CD4-positive, alpha-beta T cell (primary cell): ENCODE results near the gene FSCN2. TPM values are rescaled to one million over a fixed set of nuclear protein-coding genes. Genes with fewer than 3 reads are reported as not detected.

Experiments used
- ATAC-seq: fragments of 200-7000 bp; cut with Tn5 transposase; one replicate; pipeline ENCODE4 v1.10.0; 2022; ENCODE audit warnings: mild to moderate bottlenecking; ENCODE audit not compliant: poor library complexity
- CTCF ChIA-PET: fragments of 350-600 bp; sonication (Branson Sonifier 250); formaldehyde crosslinking; loops from one replicate; lab custom pipeline; 2021; ENCODE audit warnings: antibody characterized with exemption, inconsistent platforms; lab: Charles Lee
- POLR2A ChIA-PET: fragments of 350-600 bp; sonication (Branson Sonifier 250); formaldehyde crosslinking; loops from one replicate; lab custom pipeline; 2021; ENCODE audit warnings: antibody characterized with exemption, inconsistent platforms; lab: Charles Lee
- DNase-seq, 14 experiments: peaks; one replicate each; pipeline ENCODE4 v3.0.0-alpha.2; 2013 to 2020; ENCODE audit warnings: mixed read lengths in 2 of 14
- H3K27ac ChIP-seq, 2 donors: one replicate each; pipeline versions ENCODE4 v1.5.1 to v1.7.0; 2013; ENCODE audit warnings: low read length in 2 of 2, low read depth in 1 of 2, mild to moderate bottlenecking in 1 of 2
- H3K27me3 ChIP-seq, 2 experiments: 1 replicate in 1 of 2; 2 replicates in 1 of 2; pipeline versions ENCODE4 v1.6.1 to v1.7.0; 2013; ENCODE audit warnings: low read length in 2 of 2, control low read depth in 1 of 2, mild to moderate bottlenecking in 1 of 2, moderate library complexity in 1 of 2; ENCODE audit not compliant: insufficient read depth in 2 of 2, control insufficient read depth in 1 of 2
- H3K36me3 ChIP-seq: one replicate; pipeline ENCODE4 v1.6.1; 2013; ENCODE audit warnings: low read length, control low read depth; ENCODE audit not compliant: insufficient read depth
- H3K4me1 ChIP-seq: one replicate; pipeline ENCODE4 v1.6.1; 2013; ENCODE audit warnings: low read length, control low read depth; ENCODE audit not compliant: insufficient read depth
- H3K4me3 ChIP-seq: one replicate; pipeline ENCODE4 v1.5.1; 2013; ENCODE audit warnings: mild to moderate bottlenecking, low read length, moderate library complexity
- H3K9me3 ChIP-seq, 2 experiments: 1 replicate in 1 of 2; 2 replicates in 1 of 2; pipeline versions ENCODE4 v1.6.1 to v1.7.0; 2013; ENCODE audit warnings: low read length in 2 of 2, mild to moderate bottlenecking in 2 of 2, control low read depth in 1 of 2, moderate library complexity in 1 of 2; ENCODE audit not compliant: control insufficient read depth in 1 of 2, insufficient read depth in 1 of 2
- H3K27ac Mint-ChIP-seq: one replicate; pipeline ENCODE4 v1.8.0; 2020; ENCODE audit warnings: mixed read lengths
- H3K27me3 Mint-ChIP-seq: one replicate; pipeline ENCODE4 v1.8.0; 2021; ENCODE audit warnings: mixed read lengths
- H3K36me3 Mint-ChIP-seq: one replicate; pipeline ENCODE4 v1.8.0; 2021; ENCODE audit warnings: low read depth, mixed read lengths
- H3K4me1 Mint-ChIP-seq: one replicate; pipeline ENCODE4 v1.8.0; 2021; ENCODE audit warnings: low read depth, mixed read lengths
- H3K4me3 Mint-ChIP-seq: one replicate; pipeline ENCODE4 v1.8.0; 2020; ENCODE audit warnings: mild to moderate bottlenecking, mixed read lengths
- H3K9me3 Mint-ChIP-seq: one replicate; pipeline ENCODE4 v1.8.0; 2020; ENCODE audit warnings: mixed read lengths
- intact Hi-C, 2 experiments: fragments of 100-400 bp; cut with DNase I in 1 of 2; cut with micrococcal nuclease in 1 of 2; formaldehyde crosslinking; loops; one replicate each; pipeline versions ENCODE4 v1.15.1 to v1.9.0; 2023 to 2025; cut with DNase I, micrococcal nuclease
- total RNA-seq, 174 experiments: library from RNA in 2 of 174; stranded (reverse) in 2 of 174; gene quantifications; one replicate each; pipeline ENCODE4 v1.2.3 and lab custom pipeline; 2021 to 2026
- TF ChIP-seq, protein P1 (sequence below): fragments of 200-600 bp; IDR thresholded peaks from one replicate; pipeline ENCODE4 v1.8.0; 2022; ENCODE audit warnings: antibody characterized with exemption, mild to moderate bottlenecking

Gene FSCN2
- total RNA-seq, 2 experiments from 2014 or later, result 1.0 to 1.1 TPM

DNA sequence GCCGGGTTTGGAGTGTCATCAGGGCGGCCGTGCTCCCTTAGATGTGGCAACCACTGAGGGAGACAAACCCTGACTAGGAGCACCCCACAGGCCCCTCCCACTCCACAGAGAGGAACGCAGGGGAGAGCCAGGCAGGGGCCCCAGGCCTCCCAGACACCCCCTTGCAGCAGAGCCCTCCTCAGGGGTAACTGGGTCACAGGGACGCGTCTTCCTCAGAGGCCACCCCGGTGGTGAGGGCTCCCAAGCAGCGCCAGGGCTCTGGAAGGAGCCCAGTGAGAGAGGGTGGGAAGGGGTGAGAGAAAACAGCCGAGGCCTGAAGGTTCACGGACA is 11.4 kb downstream of the FSCN2 start:
- Mint-ChIP-seq H3K9me3 (no peaks in the 10 kb centered on the region), H3K4me3 (no peak overlapping the region), H3K36me3 (peaks cover 15% of the 10 kb centered on the region), H3K27ac (no peak overlapping the region), H3K4me1 (no peaks in the 10 kb centered on the region), H3K27me3 (peaks cover 19% of the 10 kb centered on the region)
- DNase-seq (no peak), ATAC-seq (no peak)
- TF ChIP-seq, protein P1, sequence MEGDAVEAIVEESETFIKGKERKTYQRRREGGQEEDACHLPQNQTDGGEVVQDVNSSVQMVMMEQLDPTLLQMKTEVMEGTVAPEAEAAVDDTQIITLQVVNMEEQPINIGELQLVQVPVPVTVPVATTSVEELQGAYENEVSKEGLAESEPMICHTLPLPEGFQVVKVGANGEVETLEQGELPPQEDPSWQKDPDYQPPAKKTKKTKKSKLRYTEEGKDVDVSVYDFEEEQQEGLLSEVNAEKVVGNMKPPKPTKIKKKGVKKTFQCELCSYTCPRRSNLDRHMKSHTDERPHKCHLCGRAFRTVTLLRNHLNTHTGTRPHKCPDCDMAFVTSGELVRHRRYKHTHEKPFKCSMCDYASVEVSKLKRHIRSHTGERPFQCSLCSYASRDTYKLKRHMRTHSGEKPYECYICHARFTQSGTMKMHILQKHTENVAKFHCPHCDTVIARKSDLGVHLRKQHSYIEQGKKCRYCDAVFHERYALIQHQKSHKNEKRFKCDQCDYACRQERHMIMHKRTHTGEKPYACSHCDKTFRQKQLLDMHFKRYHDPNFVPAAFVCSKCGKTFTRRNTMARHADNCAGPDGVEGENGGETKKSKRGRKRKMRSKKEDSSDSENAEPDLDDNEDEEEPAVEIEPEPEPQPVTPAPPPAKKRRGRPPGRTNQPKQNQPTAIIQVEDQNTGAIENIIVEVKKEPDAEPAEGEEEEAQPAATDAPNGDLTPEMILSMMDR, result no peak
- peaks cover 0 to 19% of the 10 kb centered on the region in 2 experiments for H3K9me3 ChIP-seq
- intact Hi-C loops, result no loop called here
- H3K27me3 ChIP-seq, result peaks cover 27 to 33% of the 10 kb centered on the region in 2 experiments
- POLR2A ChIA-PET, result no interaction called here
- no peak overlapping the region for H3K27ac ChIP-seq
- H3K4me3 ChIP-seq, result no peak overlapping the region
- peaks cover 31% of the 10 kb centered on the region for H3K36me3 ChIP-seq
- CTCF ChIA-PET, result no interaction called here
- peaks cover 9% of the 10 kb centered on the region for H3K4me1 ChIP-seq

DNA sequence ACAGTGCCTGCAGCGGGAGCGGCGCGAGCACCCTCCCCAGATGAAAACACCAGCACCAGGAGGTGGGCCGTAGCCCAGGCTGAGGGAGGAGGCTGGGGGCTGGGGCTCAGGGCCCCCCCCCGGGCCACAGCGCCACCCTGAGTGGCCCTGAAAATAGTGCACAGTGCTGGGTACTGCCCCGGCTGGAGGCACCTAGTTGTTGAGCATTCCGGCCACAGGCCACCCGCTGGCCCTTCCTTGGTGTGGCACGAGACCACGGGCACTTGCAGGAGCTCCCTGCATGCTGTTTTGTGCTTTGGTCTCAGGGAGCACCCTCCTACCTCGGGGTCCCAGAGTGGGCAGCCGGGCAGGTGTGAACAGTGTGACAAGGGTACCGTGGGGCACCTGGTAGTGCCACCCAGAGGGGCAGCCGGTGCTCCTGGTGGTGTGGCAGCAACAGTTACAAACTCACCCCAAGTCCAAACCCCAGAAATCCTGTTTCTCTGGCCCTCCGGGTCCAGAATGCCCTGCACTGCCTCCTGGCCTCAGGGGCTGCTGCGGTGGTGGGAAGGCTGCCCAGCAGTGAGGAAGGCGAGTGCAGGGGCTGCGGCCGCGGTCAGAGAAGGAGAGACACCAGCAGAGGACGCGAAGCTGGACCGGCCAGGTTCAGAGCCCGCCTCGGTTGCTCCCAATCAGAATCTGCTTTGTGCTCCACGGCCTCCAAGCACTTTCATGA is 11.9 kb downstream of the FSCN2 start:
- no peak for ATAC-seq
- Histone ChIP-seq H3K4me3 (no peak overlapping the region), H3K27ac (no peak overlapping the region), H3K9me3 (peaks cover 0 to 17% of the 10 kb centered on the region in 2 experiments), H3K27me3 (peaks cover 23 to 28% of the 10 kb centered on the region in 2 experiments), H3K36me3 (peaks cover 35% of the 10 kb centered on the region), H3K4me1 (peaks cover 9% of the 10 kb centered on the region)
- no peak for DNase-seq
- POLR2A ChIA-PET, result interaction anchor here (1.1 kb wide), 1 partner anchor 12 kb away, joined by 3 read pairs; no protein-coding TSS in a partner anchor
- Mint-ChIP-seq H3K27ac (no peak overlapping the region), H3K27me3 (peaks cover 13% of the 10 kb centered on the region), H3K4me3 (no peak overlapping the region), H3K9me3 (no peaks in the 10 kb centered on the region), H3K36me3 (peaks cover 15% of the 10 kb centered on the region), H3K4me1 (no peaks in the 10 kb centered on the region)
- TF ChIP-seq, protein P1, result no peak
- CTCF ChIA-PET, result interaction anchor here (0.5 kb wide), 1 partner anchor 1367 kb away, joined by 3 read pairs; no protein-coding TSS in a partner anchor
- intact Hi-C loops, result no loop called here

DNA sequence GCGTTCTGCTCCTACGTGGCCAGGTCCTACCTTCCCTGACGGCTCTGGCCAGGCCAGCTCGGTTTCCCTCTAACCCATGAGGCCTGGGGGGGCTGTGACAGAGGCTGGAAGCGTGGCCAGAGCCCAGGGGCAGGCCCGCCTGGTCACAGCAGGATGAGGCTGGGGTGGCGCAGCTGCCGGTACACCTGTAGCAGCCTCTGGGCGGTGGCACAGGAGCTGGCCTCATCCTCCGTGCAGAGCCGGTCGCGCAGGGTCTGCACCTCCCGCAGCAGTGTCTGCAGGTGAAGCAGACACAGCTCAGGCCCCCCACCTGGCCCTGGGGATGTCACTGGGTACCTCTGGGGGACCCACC is 12.5 kb downstream of the FSCN2 start:
- intact Hi-C loops, result no loop called here
- H3K9me3 ChIP-seq, result peaks cover 0 to 16% of the 10 kb centered on the region in 2 experiments
- ChIA-PET POLR2A (interaction anchor here (1.1 kb wide), 1 partner anchor 12 kb away, joined by 3 read pairs; no protein-coding TSS in a partner anchor), CTCF (interaction anchor here (0.5 kb wide), 1 partner anchor 1368 kb away, joined by 3 read pairs; no protein-coding TSS in a partner anchor)
- H3K27me3 ChIP-seq, result peaks cover 23 to 24% of the 10 kb centered on the region in 2 experiments
- TF ChIP-seq, protein P1, result no peak
- Mint-ChIP-seq H3K36me3 (peaks cover 15% of the 10 kb centered on the region), H3K27ac (no peak overlapping the region), H3K27me3 (peaks cover 13% of the 10 kb centered on the region), H3K4me1 (no peaks in the 10 kb centered on the region), H3K9me3 (no peaks in the 10 kb centered on the region), H3K4me3 (no peak overlapping the region)
- H3K4me3 ChIP-seq, result no peak overlapping the region
- ATAC-seq, result no peak
- peaks cover 9% of the 10 kb centered on the region for H3K4me1 ChIP-seq
- H3K36me3 ChIP-seq, result peaks cover 38% of the 10 kb centered on the region
- H3K27ac ChIP-seq, result no peak overlapping the region
- DNase-seq, result no peak
